HG03196 (cell line): Measurements from ENCODE around the gene TNS2.
A peak's percentile ranks its signal among the peaks of the same experiment; 100 is the strongest.

Source experiments
- ATAC-seq: cut with Tn5 transposase; IDR thresholded peaks from one replicate; pipeline ENCODE4 v1.9.1; 2021; ENCODE audit not compliant: unreplicated experiment

The TNS2 gene

DNA sequence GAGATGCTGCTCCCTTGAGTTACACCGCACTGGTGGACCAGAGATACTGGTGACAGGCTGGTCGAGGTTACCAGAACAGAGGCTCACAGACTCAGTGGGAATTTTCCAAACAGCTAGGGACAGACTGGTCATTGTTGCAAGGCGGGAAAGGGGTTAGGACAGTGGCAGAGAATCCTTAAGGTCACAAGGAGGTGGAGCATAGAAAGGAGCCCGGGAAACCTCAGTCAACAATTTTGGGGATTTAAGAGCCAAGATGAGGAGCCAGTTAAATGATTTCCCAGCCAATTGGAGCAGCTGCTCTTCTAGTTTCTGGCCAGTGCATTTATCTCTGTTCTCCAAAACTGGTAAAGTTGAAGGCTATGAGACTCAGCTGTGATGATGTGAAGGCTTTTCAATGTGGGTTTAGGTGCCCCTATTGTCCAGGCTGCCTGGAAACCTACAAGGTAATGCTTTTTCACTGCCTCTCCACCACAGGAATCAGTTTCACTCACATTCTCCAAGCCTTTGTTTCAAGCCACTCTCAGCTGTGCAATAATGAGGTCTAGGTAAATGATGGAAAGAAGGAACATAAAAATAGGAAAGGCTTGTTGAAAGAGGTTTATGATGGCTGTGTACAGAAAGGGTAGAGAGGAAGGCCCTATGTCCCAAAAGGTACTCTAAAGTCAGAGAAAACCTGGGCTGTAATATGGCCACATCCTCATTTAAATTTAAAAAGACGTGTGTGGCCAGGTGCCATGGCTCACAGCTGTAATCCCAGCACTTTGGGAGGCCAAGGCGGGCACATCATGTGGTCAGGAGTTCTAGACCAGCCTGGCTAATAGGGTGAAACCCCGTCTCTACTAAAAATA lies 7.0 kb upstream of the TNS2 start:
- ATAC-seq, result no peak

DNA sequence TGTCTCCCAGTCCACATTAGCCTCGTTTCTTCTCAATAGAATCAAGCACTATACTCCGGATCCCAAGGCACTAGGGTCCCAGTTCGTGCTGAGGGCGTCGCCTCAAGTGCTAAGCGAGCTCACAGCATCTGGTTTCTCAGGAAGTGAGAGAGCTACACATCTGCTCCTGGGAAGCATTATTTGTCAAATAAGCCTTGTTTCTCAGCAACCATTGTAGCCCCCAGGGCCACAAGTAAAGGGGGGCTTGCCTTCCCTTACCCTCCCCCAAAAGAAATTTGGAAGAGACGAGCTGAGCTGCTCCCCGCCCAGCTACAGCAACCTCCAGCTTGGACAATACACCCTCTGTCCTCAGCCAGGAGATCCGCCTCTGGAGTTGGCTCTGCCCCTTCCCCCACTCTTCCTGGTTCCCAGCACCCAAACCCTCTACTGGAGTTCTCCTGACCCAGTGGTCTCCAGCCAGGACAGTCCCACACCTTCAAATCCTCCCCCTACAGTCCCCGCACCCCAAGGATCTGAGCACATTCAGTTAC lies 5.7 kb upstream of the TNS2 start:
- no peak for ATAC-seq

DNA sequence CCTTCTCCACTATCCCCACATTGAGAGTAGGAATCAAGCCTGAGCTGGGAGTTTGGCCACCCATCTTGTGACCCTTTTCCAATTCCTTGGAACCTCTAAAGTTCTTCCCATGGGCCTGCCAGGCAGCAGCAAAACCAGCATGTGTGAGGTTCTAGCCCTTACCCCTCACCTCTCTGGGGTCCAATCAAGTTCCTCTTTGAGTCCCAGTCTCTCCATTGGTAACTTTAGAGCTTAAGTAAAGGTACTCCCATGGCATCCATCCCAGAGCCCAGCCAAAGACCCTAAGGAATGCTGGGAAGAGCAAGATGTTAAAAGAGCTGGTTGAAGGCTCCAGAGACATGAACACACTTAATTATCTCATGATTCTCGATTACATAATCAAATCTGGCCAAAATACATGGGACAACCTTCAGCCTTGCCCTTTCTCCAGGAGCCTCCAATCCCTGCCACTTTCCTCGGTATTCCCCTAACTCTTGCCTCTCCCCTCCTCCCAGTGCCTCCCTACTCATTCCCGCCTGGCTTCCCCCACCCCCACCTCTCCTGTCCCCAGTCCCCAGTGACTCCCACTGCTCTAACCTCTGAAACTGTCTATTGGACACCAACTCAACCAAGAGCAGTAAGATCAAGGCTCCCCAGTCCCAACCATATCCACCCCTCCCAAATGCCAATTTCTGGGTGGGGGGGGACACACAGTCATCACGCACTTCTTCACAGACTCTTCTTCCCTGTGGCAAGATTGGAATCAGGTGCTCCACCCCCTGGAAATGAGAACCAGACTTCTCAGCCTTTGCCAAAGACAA lies 4.8 kb upstream of the TNS2 start:
- no peak for ATAC-seq

DNA sequence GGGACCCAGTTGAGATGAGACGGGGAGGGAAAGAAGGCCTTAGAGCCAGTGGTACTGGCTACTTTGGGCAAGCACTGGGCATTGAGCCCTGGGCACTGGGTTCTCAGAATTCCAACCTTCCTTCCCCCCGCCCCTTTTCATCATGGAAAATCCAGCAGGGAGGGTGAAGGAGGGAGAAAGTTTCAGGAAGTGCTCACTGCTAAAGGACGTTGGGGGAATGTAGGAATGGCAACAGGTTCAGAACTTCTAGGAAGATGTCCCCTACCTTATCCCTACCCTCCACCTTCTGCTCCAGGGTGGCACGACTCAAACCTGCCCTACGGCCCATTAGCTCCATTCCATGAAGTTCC lies 4.2 kb upstream of the TNS2 start:
- ATAC-seq, result no peak

DNA sequence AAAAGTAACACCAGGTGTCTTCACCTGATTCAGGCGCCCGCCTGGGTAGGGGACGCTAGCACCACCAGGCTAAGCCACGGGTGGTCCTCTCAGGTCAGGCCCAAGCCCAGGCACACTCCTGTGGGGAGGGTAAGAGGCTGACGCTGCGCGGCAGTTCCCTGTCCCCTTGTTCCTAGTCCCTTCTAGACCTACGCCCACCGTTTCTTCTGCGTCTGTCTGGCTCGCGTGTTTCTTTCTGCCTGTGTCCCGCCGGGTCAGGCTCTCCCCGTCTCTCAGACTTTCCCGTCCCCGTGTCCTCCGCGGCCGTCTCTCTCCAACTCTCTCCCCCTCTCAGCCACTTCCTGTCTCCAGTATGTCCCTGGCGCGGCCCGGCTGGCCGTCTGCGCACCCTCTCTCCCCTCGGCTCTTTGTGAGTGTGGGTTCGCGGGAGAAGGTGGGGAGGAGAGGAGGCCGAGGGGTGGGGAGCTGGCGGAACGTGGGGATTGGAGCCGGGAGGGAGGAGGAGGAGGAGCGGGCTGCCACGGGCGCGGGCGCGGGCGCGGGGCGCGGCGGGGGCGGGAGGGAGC lies 3.1 kb upstream of the TNS2 start:
- peak; percentile 20 for ATAC-seq

DNA sequence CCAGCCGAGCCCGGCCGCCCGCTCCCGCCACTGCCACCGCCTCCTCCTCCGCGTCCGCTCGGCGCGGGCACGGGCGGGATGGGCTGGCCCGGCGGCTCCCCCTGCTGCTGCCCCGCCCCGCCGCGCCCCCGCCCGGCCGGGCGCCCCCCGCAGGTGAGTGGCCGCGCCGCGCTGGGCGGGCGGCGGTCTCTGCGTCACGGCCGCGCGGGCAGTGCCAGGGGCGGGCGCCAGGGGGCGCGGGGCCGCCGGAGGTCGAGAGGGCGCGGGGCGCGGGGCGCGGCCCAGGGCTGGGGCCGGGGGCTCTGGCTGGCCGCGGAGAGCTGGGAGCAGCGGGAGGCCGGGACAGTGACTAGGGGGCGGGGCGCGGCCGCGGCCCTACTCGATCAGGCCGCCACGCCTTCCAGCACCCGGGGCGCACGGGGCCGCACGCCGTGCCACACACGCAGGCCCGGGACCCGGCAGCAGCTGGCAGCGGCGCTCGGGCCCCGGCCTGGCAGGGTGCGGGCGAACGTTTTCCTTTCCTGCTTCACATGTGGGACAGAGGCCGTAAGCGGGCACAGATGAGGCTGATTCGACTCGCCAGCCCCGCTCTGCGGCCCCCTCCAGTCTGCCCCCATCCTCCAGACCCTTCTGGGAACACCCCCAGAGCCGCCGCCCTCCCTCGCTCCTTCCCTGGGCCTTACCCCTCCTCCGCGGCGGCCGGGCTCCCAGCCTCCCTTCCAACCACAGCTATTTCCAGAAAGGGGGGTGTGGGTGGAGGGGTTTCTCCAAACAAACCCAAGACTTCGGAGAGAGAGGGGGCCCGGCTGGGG lies 2.4 kb upstream of the TNS2 start:
- peak; percentile 68 for ATAC-seq

DNA sequence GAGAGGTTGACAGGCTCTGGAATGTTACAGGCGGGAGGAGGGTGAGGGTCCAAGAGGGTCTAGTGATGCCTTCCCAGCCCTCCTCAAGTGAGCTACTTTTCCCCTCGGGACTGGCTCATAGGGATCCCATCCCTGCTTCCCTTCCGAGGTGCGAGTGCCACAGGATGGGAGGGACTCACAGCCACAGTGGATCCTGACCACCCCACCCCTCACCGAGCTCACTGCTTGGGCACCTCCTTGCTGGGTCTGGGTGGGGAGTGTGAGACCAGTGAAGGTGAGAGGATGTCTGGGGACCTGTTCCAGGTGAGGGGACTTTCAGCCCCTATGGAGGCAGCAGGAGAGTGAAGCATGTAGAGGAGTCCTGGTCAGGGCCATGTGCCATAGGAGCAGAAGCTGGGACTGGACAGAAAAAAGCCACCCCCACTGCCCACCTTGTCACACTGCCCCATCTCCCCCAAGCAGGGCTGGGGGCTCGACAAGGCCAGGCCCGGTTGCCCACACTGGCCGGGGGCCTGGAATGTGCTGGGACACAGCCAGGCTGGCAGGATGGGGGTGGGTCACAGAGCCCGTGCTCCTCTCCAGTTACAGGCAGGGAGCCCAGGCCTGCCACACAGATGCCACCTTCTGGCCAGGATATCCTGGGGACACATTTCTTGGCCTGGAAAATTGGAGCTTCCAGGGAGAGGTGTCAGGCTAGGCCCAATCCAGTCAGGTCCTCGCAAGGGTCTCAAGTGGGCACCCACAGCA lies 1.7 kb upstream of the TNS2 start:
- no peak for ATAC-seq

DNA sequence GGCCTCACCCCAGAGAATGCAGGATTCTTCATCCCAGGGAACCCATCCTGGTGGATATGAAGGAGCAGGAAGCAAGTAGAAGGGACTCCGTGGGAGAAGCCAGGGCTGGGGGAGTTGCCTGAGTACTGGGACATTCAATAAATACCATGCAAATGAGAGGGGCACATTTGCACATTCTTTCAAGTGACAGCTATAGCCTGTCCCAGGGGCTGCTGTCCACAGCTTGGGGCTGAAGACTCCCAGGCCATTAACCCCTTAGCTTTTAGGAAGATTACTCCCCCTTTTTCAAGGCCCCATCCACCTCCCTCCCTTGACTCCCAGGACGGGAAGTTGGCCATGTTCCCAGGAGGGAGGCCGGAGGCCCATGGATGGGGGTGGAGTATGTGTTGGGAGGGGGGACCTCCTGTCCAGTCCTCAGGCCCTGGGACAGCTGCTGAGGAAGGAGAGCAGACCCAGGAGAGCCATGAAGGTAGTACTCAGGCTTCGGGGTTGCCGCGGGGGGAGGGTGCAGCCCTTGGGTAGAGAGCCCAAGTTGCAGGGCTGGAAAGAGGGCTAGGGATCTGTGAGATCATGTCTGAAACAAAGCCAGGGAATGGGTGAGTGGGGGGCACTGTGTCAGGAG lies 974 bp upstream of the TNS2 start:
- ATAC-seq, result no peak

- ATAC-seq, result no peak
Observed at GRCh38 chr12:53050426-53051057, 677 bp downstream of the TNS2 start.

DNA sequence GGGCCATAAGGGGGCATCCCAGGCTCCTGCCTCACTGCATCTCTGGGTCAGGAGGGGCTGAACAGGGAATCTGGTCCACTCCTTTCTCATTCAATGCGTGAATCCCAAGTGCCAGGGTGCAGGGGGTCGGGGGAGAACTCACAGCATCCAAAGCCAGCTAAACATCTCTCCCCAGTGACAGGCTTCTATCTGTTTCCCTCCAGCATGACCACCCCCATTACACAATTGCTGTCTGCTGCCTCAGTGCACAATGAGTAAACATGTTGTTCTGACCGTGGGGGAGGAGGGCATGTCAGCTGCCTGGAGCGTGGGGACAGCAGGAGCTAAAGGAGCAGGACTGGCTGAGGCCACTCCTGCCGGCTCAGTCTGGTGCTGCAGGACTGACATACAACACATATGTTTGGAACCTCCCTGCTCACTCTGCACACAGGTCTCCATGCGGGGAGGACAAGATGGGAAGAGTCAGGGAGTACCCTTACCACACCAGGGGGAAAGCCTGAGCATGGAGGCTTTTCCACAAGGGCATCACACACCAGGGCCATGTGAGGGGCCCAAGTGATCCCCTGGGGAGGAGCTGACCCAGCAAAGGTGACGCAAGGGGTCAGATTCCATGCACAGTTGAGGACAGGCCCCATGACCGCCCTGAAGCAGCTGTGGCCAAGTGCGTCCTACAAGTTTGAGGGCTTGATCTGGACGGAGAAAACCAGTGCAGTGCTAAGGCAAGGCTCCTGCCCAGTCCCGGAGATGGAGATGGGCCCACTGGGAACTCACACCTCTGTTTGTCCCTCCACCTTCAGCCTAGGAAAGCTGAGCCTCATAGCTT lies 1.4 kb downstream of the TNS2 start:
- ATAC-seq, result no peak

DNA sequence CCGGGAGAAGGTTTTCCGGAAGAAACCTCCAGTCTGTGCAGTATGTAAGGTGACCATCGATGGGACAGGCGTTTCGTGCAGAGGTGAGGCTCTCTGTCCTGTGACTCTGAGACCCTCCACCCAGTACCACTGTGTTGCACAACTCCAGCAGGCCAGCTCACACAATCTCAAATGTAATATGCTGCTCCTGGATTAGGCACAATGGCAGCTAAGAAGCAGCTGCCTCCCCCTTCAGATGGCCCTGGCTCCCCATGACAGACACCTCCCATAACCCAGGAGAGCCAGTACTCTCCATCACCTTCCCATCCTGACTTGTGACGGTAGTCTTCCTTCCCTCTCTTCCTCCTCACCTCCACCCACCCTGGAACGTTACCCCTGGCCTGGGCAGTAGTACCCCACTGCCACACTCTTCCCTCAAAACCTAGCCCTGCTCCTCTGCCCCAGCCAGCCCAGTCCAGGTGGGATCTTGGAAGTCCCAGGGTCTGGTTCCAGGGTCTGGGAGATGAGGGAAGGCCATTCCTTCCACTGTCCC lies 2.1 kb downstream of the TNS2 start:
- no peak for ATAC-seq

GRCh38 chr12:53052419-53053217 lies 2.8 kb downstream of the TNS2 start:
- no peak for ATAC-seq

GRCh38 chr12:53053218-53054111 lies 3.6 kb downstream of the TNS2 start:
- ATAC-seq, result no peak

- peak; percentile 64 for ATAC-seq
Observed at GRCh38 chr12:53054112-53054878, 4.4 kb downstream of the TNS2 start.

DNA sequence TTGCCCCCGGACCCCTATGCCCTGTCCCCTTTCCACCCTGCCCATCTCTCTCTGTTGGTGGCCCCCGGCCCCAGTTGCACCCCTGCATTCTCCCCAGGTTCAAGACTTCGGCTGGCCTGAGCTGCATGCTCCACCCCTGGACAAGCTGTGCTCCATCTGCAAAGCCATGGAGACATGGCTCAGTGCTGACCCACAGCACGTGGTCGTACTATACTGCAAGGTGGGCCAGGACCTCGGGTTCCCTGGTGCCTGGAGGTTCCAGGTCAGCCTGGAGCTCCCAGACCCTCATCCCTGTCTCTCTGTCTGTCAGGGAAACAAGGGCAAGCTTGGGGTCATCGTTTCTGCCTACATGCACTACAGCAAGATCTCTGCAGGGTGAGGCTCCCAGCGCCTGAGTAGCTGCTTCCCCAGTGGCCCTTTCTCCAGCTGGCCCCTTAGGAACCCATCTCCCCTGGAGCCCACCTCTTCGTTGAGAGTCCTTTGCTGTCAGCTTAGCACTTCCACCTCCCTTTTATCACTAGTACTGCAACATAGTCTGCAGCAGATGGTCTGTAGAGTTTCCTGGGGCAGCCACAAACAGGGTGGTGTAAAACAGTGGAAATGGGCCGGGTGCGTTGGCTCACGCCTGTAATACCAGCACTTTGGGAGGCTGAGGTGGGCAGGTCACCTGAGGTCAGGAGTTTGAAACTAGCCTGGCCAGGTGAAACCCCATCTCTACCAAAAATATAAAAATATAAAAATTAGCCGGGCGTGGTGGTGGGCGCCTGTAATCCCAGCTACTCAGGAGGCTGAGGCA lies 5.8 kb downstream of the TNS2 start:
- ATAC-seq, result no peak
